GM18519 (cell line): Measurements from ENCODE around the gene TMEM106C.
"Not testable (repeated sequence)": the region's sequence is repeated elsewhere in the genome, so short reads cannot be mapped to it uniquely, and the experiment has no call there.

Experiments used
- ATAC-seq: cut with Tn5 transposase; IDR thresholded peaks from one replicate; pipeline ENCODE4 v1.9.1; 2021; ENCODE audit warnings: mild to moderate bottlenecking, moderate library complexity; ENCODE audit not compliant: unreplicated experiment, low FRiP score

The TMEM106C gene

GRCh38 chr12:47947341-47947740 is 16.1 kb upstream of the TMEM106C start:
- ATAC-seq: no peak

DNA sequence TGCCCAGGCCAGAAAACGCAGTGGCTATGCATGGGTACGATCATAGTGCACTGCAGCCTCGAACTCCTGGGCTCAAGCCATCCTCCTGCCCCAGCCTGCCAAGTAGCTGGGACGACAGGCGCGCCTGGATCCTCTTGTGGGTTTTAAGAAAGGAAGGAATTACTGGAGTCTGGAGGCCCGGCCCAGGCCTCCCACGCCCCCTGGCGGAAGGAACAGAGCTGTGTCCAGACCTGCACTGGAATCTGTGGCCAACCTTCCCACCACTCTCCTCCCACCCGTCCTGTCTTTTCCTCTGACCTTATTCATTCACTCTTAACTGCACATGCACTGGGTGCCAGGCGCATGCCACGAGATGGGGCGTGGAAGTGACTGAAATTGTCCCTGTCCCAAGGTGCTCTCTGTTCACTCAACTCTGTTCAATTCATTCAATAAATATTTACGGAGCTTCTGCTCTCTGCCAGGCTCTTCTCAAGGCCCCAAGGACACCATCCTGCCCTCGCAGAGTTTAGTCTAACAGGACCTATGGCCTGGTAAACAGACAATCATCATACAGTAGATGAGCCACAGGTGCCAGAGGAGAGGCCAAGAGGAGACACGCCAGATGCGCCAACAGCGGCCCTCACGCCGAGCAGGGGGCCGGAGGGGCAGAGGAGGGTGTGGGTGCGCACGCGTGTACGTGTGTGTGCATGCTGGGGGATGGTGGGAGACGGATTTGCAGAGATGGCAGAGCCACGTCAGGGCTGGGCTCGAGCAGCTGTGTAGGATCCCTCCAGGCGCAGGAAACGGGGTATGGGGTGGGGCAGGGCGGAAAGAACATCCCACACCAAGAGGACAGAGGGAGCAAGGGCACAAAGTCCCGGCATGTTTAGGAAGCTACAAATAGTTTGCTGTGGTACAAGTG is 13.7 kb upstream of the TMEM106C start:
- ATAC-seq: no peak

- ATAC-seq: no peak
These were observed 12.4 kb upstream of the TMEM106C start for GRCh38 chr12:47950856-47951468.

DNA sequence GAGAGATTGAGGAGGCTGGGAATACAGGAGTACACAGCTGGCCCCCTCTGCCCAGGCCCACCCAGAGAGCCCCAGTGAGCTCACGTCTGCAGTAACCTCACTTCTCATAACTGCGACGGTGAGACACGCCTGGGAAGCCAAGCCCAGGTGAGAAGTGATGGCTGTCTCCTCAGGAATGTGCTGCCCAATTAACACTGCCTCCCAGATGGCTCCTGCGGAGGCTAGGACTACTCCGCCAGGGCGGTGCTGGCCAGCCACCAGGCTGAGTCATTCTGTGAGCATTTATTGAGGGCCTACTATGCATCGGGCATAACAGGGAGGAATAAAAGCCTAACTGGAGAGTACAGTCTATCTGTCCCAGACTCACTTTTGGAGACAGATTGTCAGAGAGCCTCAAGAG is 9.3 kb upstream of the TMEM106C start:
- ATAC-seq: no peak

DNA sequence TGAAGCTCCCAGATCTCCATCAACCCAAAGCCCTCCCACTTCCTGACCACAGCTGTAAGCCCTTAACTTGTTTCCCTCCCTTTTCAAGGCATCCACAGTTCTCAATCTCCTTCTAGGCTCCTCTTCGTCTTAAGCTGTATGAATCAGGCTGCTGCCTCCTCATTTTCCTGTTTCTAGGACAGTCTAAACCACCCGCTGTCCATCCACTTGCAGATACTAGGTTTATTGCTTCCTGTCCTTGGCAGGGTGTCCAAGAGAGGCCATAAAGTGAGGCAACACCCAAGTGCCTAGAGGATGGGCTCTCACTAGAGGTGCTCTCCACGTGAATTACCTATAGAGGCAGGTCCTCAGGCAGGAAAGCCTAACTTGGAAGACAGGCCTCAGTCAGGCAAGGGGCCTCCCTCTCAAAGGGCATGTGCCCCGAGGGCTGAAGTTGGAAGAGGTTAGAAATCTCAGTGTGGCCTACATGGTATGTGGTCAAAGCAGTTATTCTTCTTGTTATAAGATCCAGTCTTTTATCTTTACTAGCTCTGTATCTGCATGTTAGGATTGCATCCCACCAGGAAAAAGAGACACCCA is 8.8 kb upstream of the TMEM106C start:
- ATAC-seq: no peak

GRCh38 chr12:47955059-47955458 is 8.3 kb upstream of the TMEM106C start:
- ATAC-seq: no peak

DNA sequence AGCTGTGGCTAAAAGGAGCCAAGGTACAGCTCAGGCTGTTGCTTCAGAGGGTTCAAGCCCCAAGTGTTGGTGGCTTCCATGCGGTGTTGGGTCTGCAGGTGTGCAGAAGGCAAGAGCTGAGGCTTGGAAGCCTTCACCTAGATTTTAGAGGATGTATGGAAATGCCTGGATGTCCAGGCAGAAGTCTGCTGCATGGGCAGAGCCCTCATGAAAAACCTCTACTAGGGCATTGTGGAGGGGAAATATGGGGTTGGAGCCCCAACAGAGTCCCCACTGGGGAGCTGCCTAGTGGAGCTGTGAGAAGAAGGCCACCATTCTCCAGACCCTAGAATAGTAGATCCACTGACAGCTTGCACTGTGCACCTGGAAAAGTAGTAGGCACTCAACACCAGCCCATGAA is 5.7 kb upstream of the TMEM106C start:
- ATAC-seq: not testable (repeated sequence)

DNA sequence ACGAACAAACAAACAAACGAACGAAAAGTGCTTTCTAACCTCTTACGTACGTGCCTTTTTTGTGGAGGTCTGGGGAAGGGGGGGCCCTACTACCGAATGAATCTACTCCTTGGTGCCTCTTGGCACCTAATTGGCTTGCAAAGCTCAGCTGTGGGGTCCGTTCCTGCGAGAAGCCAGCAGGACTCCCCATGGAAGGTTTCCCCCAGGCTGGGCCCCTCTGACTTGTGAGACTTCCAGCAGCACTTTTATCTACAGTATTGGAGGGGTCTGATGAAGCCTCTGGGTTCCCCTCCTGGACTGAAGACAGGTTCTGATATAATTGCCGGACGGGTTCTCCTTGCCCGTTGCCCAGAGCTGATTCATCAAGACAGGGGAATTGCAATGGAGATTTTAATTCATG is 1.2 kb upstream of the TMEM106C start:
- ATAC-seq: no peak

DNA sequence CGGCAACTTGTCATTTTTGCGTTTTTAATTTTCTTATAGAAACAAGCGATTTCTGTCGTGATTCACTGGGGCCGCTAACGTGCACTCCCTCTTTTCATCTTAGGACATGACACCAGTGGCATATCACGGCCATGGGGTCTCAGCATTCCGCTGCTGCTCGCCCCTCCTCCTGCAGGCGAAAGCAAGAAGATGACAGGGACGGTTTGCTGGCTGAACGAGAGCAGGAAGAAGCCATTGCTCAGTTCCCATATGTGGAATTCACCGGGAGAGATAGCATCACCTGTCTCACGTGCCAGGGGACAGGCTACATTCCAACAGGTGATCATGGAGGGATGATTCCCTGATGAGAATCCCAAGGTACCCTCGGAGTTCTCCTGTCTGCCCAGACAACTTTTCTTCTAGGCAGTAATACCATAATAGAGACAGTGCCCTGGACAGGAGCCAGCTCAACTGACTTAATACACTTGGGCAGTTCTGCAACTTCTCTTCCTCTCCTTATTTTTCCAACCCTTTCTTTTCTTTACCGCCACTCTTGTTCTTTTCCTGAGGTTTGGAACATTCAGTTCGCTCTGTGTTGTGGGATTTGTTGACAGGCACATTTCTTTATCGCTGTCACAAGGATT is 821 bp downstream of the TMEM106C start:
- ATAC-seq: no peak

GRCh38 chr12:47965581-47965980 is 2.2 kb downstream of the TMEM106C start:
- no peak for ATAC-seq

DNA sequence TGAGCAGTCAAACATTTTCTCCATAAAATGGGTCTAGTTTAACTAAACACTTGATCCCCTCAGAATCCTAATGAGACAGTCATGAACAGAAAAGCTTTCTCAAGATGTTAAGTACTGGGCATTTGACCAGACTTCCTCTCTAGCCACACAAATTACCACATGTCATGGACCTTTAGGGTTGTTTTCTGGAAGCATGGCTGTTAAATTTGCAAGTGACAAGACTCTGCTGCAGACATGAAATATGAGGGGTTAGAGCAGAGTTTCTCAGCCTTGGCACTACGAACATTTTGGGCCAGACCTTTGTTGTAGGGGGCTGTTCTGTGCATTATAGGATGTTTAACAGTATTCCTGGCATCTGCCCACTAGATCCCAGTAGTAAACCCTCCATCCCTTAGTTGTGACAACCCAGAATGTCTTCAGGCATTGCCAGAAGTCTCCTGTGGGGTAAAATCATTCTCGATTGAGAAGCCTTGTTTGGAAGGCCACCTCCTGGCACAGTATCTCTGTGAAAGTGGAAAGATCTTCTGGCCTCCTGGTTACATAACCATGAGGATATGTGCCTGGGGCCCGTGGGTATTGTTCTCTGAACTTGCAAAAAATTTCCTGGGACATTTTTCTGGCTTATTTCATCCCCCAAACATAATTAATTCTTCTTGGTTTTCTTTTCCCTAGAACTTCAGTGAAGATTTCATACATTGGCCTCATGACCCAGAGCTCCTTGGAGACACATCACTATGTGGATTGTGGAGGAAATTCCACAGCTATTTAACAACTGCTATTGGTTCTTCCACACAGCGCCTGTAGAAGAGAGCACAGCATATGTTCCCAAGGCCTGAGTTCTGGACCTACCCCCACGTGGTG is 4.3 kb downstream of the TMEM106C start:
- ATAC-seq: no peak

DNA sequence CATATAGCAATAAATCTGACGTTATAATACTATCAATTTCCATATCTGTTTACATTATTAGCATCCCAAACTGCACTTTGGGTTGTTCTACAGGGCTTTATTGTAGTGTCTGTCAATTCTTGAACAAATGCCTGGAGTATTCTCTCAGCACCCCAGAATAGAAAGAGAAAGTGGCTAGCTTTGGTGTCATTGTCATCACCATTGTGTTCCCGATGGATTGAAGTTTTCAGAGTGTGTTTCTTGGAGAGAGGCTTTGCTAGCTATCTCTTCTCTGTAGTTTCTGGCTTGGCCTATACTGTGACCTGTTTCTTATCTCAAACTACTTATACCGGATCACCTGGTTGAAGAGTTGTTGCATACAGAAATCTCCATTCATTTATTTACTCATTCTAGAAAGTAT is 6.4 kb downstream of the TMEM106C start:
- no peak for ATAC-seq

GRCh38 chr12:47970843-47971242 is 7.4 kb downstream of the TMEM106C start:
- ATAC-seq: no peak

DNA sequence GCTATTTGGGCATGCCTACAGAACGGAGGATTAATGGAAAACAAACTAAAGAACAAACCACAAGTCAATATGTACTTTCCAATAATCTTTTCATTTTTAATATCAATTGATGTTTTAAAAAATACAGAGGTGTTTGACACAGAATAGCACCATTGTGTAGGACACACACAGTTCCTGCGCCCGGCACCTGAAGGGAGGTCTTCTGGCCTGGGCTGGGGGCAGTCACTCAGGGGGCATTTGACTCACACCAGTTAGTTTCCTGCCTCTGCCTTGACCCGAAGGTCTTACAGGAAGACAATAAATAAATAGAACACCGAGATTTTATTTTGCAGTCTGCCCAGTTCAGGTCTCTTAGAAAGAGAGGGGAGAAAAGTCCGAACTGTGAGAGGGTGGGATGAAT is 9.5 kb downstream of the TMEM106C start:
- ATAC-seq: no peak

DNA sequence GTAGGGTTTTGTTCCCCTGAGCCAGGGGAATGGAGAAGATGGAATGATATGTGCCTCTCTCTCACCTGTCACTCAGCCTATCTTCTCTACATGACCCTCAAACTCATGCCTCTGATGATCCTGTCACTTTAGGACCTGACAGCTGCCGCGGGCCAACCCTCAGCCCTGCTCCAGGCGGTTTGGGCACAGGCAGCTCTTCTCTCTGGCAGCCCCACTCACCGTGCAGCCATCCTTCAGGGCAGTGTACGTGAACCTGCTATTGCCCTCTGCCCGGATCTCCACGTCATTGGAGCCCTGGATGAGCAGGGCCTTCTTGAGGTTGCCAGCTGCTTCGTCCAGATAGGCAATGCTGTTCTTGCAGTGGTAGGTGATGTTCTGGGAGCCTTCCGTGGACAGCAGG is 10.5 kb downstream of the TMEM106C start:
- no peak for ATAC-seq

DNA sequence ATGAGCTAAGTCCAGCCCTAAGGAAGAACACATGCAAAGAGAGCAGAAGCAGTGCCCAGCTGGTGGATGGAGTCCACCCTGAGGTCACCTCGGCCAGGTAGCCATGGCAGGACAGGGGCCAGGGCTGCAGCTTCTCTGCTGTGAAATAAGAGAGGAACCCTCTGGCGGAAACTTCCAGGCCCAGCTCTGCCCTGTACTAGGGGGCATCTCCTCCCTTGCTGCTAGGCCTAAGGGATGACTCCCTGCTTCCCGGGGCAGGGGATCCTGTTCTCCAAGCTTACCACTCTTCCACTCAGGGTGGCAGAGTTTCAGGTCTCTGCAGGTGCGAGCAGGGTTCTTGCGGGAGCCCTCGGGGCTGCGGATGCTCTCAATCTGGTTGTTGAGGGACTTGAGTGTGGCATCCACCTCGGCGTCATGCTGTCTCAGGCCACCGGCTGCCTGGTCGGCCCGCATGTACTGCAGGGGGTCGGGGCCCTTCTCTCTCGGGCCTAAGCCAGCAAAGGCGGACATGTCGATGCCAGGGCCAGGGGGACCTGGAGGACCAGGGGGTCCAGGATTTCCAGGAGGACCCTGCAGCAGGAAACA is 11.7 kb downstream of the TMEM106C start:
- ATAC-seq: no peak

GRCh38 chr12:47975816-47976215 is 12.4 kb downstream of the TMEM106C start:
- no peak for ATAC-seq

DNA sequence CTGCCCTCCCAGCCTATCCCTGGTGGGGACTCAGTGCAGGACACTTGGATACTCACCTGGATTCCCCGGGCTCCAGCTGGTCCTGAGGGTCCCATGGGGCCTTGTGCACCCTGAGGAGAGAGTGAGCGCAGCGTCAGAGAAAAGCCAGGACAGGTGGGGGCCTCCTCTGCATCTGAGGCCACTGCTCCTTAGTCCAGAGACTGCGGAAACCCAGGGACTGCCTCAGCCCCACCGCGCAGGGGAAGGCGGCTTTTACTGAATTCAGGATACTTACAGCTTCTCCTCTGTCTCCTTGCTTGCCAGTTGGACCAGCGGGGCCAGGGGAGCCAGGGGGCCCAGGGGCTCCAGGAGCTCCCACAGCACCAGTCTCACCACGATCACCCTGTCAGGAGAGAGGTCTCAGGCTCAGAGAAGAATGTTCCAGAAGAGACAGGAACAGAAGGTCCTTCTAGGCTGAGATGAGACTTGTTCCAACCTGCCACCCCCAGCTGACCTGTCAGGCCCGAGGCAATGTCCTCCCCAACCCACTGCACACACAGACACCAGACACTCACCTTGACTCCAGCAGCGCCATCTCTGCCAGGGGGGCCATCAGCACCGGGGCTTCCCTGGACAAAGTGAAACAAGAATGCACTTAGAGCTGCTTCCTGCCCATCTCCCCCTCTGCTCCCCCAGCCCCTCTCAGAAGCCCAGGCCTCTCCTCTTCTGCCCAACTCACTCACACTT is 13.8 kb downstream of the TMEM106C start:
- ATAC-seq: no peak
